Measurements from ENCODE around the gene IPO11. TPM values are rescaled to one million over a fixed set of nuclear protein-coding genes. Genes with fewer than 3 reads are reported as not detected.

IPO11 gene
- total RNA-seq, 1 experiment from 2014 or later = 66.5 TPM

- Histone ChIP-seq H3K27me3 (replicated peaks; ENCODE audit: insufficient read depth, low read depth, low read length, poor library complexity) (no peaks in the 10 kb centered on the region), H3K4me1 (ENCODE audit: insufficient read depth, low read length, poor library complexity, severe bottlenecking) (no peaks in the 10 kb centered on the region), H3K36me3 (ENCODE audit: insufficient read depth, low read length, poor library complexity, severe bottlenecking) (no peaks in the 10 kb centered on the region), H3K9me3 (ENCODE audit: low read depth, low read length, poor library complexity, severe bottlenecking) (no peaks in the 10 kb centered on the region), H3K4me3 (ENCODE audit: low read depth, low read length, poor library complexity, severe bottlenecking) (no peak overlapping the region), H3K27ac (ENCODE audit: low read depth, low read length, poor library complexity, severe bottlenecking) (no peak overlapping the region)
- CTCF ChIA-PET = no interaction called here
- no TSS peak for BruUV-seq (replicated peaks)
- TF ChIP-seq EZH2 (IDR thresholded peaks at IDR 0.05; ENCODE audit: borderline replicate concordance, low read depth, low read length, poor library complexity, severe bottlenecking) (no peak), CTCF (conservative IDR thresholded peaks at IDR 0.05; ENCODE audit: low read depth, low read length) (no peak)
- no peak for DNase-seq (ENCODE audit: low spot score)
- intact Hi-C loops (cut with micrococcal nuclease; ENCODE audit: unreplicated experiment) = no loop called here
- POLR2A ChIA-PET (ENCODE audit: low non-redundant PET) = no interaction called here
Observed at GRCh38 chr5:62645223-62645622, 232.7 kb downstream of the IPO11 start.

GRCh38 chr5:62647241-62647640, 234.7 kb downstream of the IPO11 start:
- Histone ChIP-seq H3K27ac (ENCODE audit: low read depth, low read length, poor library complexity, severe bottlenecking) (no peak overlapping the region), H3K4me1 (ENCODE audit: insufficient read depth, low read length, poor library complexity, severe bottlenecking) (no peaks in the 10 kb centered on the region), H3K9me3 (ENCODE audit: low read depth, low read length, poor library complexity, severe bottlenecking) (no peaks in the 10 kb centered on the region), H3K36me3 (ENCODE audit: insufficient read depth, low read length, poor library complexity, severe bottlenecking) (no peaks in the 10 kb centered on the region), H3K4me3 (ENCODE audit: low read depth, low read length, poor library complexity, severe bottlenecking) (no peak overlapping the region), H3K27me3 (replicated peaks; ENCODE audit: insufficient read depth, low read depth, low read length, poor library complexity) (no peaks in the 10 kb centered on the region)
- ChIA-PET POLR2A (ENCODE audit: low non-redundant PET) (no interaction called here), CTCF (no interaction called here)
- intact Hi-C loops (cut with micrococcal nuclease; ENCODE audit: unreplicated experiment) = no loop called here
- no peak for DNase-seq (ENCODE audit: low spot score)
- no peak for TF ChIP-seq CTCF (conservative IDR thresholded peaks at IDR 0.05; ENCODE audit: low read depth, low read length)
- no peak for TF ChIP-seq EZH2 (IDR thresholded peaks at IDR 0.05; ENCODE audit: borderline replicate concordance, low read depth, low read length, poor library complexity, severe bottlenecking)
- no TSS peak for BruUV-seq (replicated peaks)

- DNase-seq (ENCODE audit: low spot score) = no peak
- Histone ChIP-seq H3K4me3 (ENCODE audit: low read depth, low read length, poor library complexity, severe bottlenecking) (no peak overlapping the region), H3K36me3 (ENCODE audit: insufficient read depth, low read length, poor library complexity, severe bottlenecking) (no peaks in the 10 kb centered on the region), H3K4me1 (ENCODE audit: insufficient read depth, low read length, poor library complexity, severe bottlenecking) (no peaks in the 10 kb centered on the region), H3K9me3 (ENCODE audit: low read depth, low read length, poor library complexity, severe bottlenecking) (no peaks in the 10 kb centered on the region), H3K27ac (ENCODE audit: low read depth, low read length, poor library complexity, severe bottlenecking) (no peak overlapping the region), H3K27me3 (replicated peaks; ENCODE audit: insufficient read depth, low read depth, low read length, poor library complexity) (no peaks in the 10 kb centered on the region)
- intact Hi-C loops (cut with micrococcal nuclease; ENCODE audit: unreplicated experiment) = no loop called here
- BruUV-seq (replicated peaks) = no TSS peak
- ChIA-PET POLR2A (ENCODE audit: low non-redundant PET) (no interaction called here), CTCF (no interaction called here)
- no peak for TF ChIP-seq EZH2 (IDR thresholded peaks at IDR 0.05; ENCODE audit: borderline replicate concordance, low read depth, low read length, poor library complexity, severe bottlenecking)
- no peak for TF ChIP-seq CTCF (conservative IDR thresholded peaks at IDR 0.05; ENCODE audit: low read depth, low read length)
Observed at GRCh38 chr5:62649025-62649424, 236.5 kb downstream of the IPO11 start.

Measured in A673 (cell line).